ENCODE measurements around the gene BUB3.
A peak's percentile ranks its signal among the peaks of the same experiment; 100 is the strongest.

BUB3 gene, protein sequence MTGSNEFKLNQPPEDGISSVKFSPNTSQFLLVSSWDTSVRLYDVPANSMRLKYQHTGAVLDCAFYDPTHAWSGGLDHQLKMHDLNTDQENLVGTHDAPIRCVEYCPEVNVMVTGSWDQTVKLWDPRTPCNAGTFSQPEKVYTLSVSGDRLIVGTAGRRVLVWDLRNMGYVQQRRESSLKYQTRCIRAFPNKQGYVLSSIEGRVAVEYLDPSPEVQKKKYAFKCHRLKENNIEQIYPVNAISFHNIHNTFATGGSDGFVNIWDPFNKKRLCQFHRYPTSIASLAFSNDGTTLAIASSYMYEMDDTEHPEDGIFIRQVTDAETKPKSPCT

DNA sequence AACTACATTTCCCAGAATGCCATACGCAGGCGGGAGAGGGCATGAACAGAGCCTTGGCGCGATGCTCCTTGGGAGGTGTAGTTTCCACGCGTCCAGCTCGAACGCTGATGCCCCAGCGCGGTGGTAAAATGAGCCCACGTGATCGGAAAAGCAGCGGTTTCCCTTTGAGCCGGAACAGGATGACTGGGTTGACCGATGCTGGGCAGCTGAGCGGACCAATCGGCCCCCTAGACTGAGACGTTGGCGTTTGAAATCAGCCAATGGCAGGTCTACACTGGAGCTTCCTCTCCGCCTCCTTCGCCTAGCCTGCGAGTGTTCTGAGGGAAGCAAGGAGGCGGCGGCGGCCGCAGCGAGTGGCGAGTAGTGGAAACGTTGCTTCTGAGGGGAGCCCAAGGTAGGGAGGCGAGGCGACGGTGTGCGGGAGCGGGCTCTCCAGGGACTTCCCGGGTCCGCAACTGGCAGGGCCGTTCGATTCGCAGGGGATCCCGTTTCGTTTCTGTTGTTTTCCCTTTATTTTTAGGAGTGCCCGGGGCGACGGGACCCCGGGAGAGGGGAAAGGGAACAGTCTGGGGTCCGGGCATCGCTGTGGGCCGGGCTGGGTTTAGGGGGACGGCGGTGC lies at the start of gene BUB3:
Gene BUB3, plus strand, starts transcription at position 311 of the 619 bp plus-strand sequence. CDS start 516 bp downstream, outside the sequence.
- H3K4me3 ChIP-seq (ENCODE audit: low read depth in 1 of 2, low read length in 2 of 2) = peak within 1 kb of the TSS; percentile 83 to 88
- peaks cover 27% of the 10 kb centered on the region for H3K27me3 ChIP-seq (ENCODE audit: low read depth, low read length)
- peak within 1 kb of the TSS; percentile 85 for H3K27ac ChIP-seq (ENCODE audit: low read length)
- no peaks in the 10 kb centered on the region for H3K9me3 ChIP-seq (ENCODE audit: control insufficient read depth in 1 of 2, low read length in 2 of 2)
- H3K36me3 ChIP-seq (ENCODE audit: control insufficient read depth in 1 of 2, insufficient read depth in 2 of 2, low read length in 2 of 2) = peaks cover 10 to 25% of the 10 kb centered on the region in 2 donors
- H3K4me1 ChIP-seq (ENCODE audit: control insufficient read depth in 1 of 2, insufficient read depth in 2 of 2, low read length in 2 of 2) = peaks cover 17 to 42% of the 10 kb centered on the region in 2 donors

GRCh38 chr10:123109466-123109865 lies 44.7 kb upstream of the BUB3 start:
- H3K4me3 ChIP-seq (ENCODE audit: low read depth in 1 of 2, low read length in 2 of 2) = no peak overlapping the region
- no peaks in the 10 kb centered on the region for H3K9me3 ChIP-seq (ENCODE audit: control insufficient read depth in 1 of 2, low read length in 2 of 2)
- no peaks in the 10 kb centered on the region for H3K4me1 ChIP-seq (ENCODE audit: control insufficient read depth in 1 of 2, insufficient read depth in 2 of 2, low read length in 2 of 2)
- H3K36me3 ChIP-seq (ENCODE audit: control insufficient read depth in 1 of 2, insufficient read depth in 2 of 2, low read length in 2 of 2) = no peaks in the 10 kb centered on the region
- H3K27ac ChIP-seq (ENCODE audit: low read length) = no peak overlapping the region
- H3K27me3 ChIP-seq (ENCODE audit: low read depth, low read length) = no peaks in the 10 kb centered on the region

GRCh38 chr10:123117644-123118417 lies 36.4 kb upstream of the BUB3 start:
- no peak overlapping the region for H3K27ac ChIP-seq (ENCODE audit: low read length)
- no peaks in the 10 kb centered on the region for H3K9me3 ChIP-seq (ENCODE audit: control insufficient read depth in 1 of 2, low read length in 2 of 2)
- H3K4me1 ChIP-seq (ENCODE audit: control insufficient read depth in 1 of 2, insufficient read depth in 2 of 2, low read length in 2 of 2) = peaks cover 0 to 5% of the 10 kb centered on the region in 2 donors
- H3K4me3 ChIP-seq (ENCODE audit: low read depth in 1 of 2, low read length in 2 of 2) = no peak overlapping the region
- H3K27me3 ChIP-seq (ENCODE audit: low read depth, low read length) = peaks cover 21% of the 10 kb centered on the region
- no peaks in the 10 kb centered on the region for H3K36me3 ChIP-seq (ENCODE audit: control insufficient read depth in 1 of 2, insufficient read depth in 2 of 2, low read length in 2 of 2)

GRCh38 chr10:123119081-123119480 lies 35.1 kb upstream of the BUB3 start:
- no peaks in the 10 kb centered on the region for H3K9me3 ChIP-seq (ENCODE audit: control insufficient read depth in 1 of 2, low read length in 2 of 2)
- H3K27ac ChIP-seq (ENCODE audit: low read length) = no peak overlapping the region
- H3K27me3 ChIP-seq (ENCODE audit: low read depth, low read length) = peaks cover 21% of the 10 kb centered on the region
- no peaks in the 10 kb centered on the region for H3K36me3 ChIP-seq (ENCODE audit: control insufficient read depth in 1 of 2, insufficient read depth in 2 of 2, low read length in 2 of 2)
- H3K4me3 ChIP-seq (ENCODE audit: low read depth in 1 of 2, low read length in 2 of 2) = no peak overlapping the region
- peaks cover 0 to 5% of the 10 kb centered on the region in 2 donors for H3K4me1 ChIP-seq (ENCODE audit: control insufficient read depth in 1 of 2, insufficient read depth in 2 of 2, low read length in 2 of 2)

DNA sequence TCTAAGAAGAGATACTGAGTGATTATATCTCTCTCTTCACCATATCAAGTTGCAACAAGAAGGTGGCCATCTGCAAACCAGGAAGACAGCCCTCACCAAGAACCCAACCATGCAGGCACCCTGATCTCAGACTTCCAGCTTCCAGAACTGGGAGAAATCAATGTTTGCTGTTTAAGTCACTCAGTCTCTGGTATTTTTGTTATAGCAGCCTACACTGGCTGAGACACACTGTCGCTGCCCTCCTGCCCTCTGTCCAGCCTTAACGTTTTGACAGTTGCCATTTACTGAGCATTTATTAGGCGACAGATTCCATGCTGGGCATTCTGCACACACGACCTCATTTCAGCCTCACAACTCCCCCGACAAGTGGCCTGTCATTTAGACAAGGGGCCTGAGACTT lies 28.0 kb upstream of the BUB3 start:
- no peak overlapping the region for H3K4me3 ChIP-seq (ENCODE audit: low read depth in 1 of 2, low read length in 2 of 2)
- peaks cover 6 to 10% of the 10 kb centered on the region in 2 donors for H3K9me3 ChIP-seq (ENCODE audit: control insufficient read depth in 1 of 2, low read length in 2 of 2)
- no peak overlapping the region for H3K27ac ChIP-seq (ENCODE audit: low read length)
- peaks cover 18% of the 10 kb centered on the region for H3K27me3 ChIP-seq (ENCODE audit: low read depth, low read length)
- H3K36me3 ChIP-seq (ENCODE audit: control insufficient read depth in 1 of 2, insufficient read depth in 2 of 2, low read length in 2 of 2) = no peaks in the 10 kb centered on the region
- no peaks in the 10 kb centered on the region for H3K4me1 ChIP-seq (ENCODE audit: control insufficient read depth in 1 of 2, insufficient read depth in 2 of 2, low read length in 2 of 2)

GRCh38 chr10:123129618-123130271 lies 24.5 kb upstream of the BUB3 start:
- H3K4me1 ChIP-seq (ENCODE audit: control insufficient read depth in 1 of 2, insufficient read depth in 2 of 2, low read length in 2 of 2) = peaks cover 1 to 22% of the 10 kb centered on the region in 2 donors
- no peak overlapping the region for H3K27ac ChIP-seq (ENCODE audit: low read length)
- no peak overlapping the region for H3K4me3 ChIP-seq (ENCODE audit: low read depth in 1 of 2, low read length in 2 of 2)
- peaks cover 6 to 10% of the 10 kb centered on the region in 2 donors for H3K9me3 ChIP-seq (ENCODE audit: control insufficient read depth in 1 of 2, low read length in 2 of 2)
- peaks cover 52% of the 10 kb centered on the region for H3K27me3 ChIP-seq (ENCODE audit: low read depth, low read length)
- no peaks in the 10 kb centered on the region for H3K36me3 ChIP-seq (ENCODE audit: control insufficient read depth in 1 of 2, insufficient read depth in 2 of 2, low read length in 2 of 2)

DNA sequence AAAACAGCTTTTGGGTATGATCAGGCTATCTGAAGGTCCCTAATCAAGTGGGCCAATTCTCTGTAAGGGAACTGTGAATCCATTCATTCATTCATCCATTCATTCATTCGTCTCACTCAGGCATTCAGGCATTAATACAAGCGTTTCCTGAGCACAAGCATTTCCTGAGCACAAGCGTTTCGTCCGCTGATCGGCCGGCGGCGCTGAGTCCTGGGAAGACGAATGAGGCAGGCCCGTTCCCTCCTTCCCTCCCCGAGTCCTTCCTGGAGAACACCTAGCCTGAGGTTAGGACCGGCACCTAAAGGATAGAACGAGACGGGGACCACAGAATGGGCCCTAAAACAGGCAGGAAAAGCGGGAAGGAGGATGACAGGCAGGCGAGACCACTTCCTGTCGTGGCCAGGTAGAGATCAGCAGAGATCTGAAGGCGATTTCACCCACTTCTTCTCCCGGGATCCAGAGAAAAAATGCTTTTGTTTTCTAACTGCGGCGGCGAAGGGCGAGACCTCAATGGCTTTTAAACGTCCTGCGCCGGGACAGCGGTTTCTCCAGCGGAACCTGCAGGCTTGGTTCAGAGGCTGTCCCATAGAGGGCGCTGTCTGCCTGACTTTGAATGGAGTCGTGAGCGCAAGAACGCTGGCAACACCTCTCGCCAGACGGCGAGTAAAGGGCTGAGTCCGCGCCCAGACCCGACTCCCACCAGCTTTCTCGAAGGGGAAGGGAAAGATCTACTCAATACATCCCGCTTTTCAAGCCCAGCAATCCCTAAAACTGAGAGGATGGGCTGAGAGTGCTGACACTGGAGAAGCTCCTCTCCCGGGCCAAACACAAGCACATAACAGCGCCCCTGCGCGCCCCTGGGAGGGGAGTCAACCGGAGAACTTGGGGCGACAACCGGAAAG lies 21.4 kb upstream of the BUB3 start:
- peaks cover 3 to 52% of the 10 kb centered on the region in 2 donors for H3K4me1 ChIP-seq (ENCODE audit: control insufficient read depth in 1 of 2, insufficient read depth in 2 of 2, low read length in 2 of 2)
- no peaks in the 10 kb centered on the region for H3K36me3 ChIP-seq (ENCODE audit: control insufficient read depth in 1 of 2, insufficient read depth in 2 of 2, low read length in 2 of 2)
- peaks cover 6 to 10% of the 10 kb centered on the region in 2 donors for H3K9me3 ChIP-seq (ENCODE audit: control insufficient read depth in 1 of 2, low read length in 2 of 2)
- H3K4me3 ChIP-seq (ENCODE audit: low read depth in 1 of 2, low read length in 2 of 2) = peak overlapping the region; percentile 37 to 41
- H3K27ac ChIP-seq (ENCODE audit: low read length) = no peak overlapping the region
- H3K27me3 ChIP-seq (ENCODE audit: low read depth, low read length) = peaks cover 68% of the 10 kb centered on the region

DNA sequence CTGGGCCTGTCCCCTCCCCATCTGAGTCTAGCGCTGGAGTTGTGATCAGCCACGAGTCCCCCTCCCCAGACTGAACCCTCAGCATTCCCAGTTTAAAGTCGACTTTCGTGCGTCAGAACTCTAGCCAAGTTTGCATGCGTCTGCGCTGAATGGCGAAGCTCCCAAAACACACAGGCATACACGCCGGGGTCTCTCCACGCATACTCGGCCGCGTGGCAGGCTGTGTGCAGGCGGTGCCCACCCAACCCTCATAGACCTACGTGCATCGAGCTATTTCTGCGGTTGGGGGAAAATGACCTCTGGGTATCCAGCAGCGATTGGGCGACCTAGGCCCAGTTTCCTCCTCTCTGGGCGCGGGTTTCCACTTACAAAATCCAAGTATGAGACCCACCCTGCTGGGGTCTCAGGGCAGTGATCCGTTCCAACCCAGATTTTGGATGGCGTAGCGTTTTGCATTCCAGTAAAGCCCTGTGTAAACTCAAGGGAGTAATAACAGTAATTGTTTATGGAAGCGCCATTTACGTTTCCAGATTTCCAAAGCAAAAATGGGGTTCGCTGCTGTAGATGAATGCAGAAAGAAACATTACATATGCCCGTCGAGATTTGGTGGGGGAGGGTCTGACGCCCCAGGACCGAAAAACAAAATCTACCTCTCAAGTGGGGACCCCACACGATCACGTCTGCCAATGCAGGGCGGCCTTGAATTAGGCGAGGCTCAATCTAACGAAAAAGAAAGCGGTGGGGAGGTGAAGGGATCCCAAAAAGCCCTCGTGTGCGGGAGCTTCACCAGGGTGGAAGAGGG lies 20.5 kb upstream of the BUB3 start:
- Histone ChIP-seq H3K27ac (ENCODE audit: low read length) (no peak overlapping the region), H3K36me3 (ENCODE audit: control insufficient read depth in 1 of 2, insufficient read depth in 2 of 2, low read length in 2 of 2) (no peaks in the 10 kb centered on the region), H3K4me1 (ENCODE audit: control insufficient read depth in 1 of 2, insufficient read depth in 2 of 2, low read length in 2 of 2) (peaks cover 3 to 53% of the 10 kb centered on the region in 2 donors), H3K4me3 (ENCODE audit: low read depth in 1 of 2, low read length in 2 of 2) (peak overlapping the region; percentile 37 to 41), H3K27me3 (ENCODE audit: low read depth, low read length) (peaks cover 76% of the 10 kb centered on the region), H3K9me3 (ENCODE audit: control insufficient read depth in 1 of 2, low read length in 2 of 2) (peaks cover 0 to 1% of the 10 kb centered on the region in 2 donors)

DNA sequence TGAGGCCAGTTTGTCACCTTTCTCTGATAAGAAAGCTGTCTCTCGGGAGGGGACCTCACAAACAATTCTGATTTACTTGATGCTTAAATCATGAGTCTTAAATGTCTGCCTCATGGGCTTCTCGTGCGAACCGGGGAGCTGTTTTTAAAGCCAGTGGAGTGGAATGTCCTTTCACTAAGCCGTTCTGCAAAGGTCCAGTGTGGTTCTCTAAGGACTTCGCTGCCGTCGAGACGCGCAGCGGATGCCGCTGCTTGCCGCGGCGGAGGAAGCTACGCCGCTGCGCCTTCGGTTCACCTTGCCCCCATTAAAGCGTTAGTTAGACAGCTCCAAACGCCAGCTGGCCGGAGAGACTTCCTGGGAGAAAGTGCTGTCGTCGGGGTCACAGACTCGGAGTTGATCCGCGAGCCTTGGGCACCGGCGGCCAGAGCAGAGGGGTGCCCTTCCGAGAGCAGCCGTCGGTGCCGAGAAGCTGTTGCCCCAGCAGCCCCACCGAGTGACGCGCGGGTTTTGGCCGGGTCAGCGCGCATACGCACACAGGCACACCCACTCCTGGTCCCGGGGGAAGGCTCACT lies 19.8 kb upstream of the BUB3 start:
- H3K4me3 ChIP-seq (ENCODE audit: low read depth in 1 of 2, low read length in 2 of 2) = no peak overlapping the region
- H3K36me3 ChIP-seq (ENCODE audit: control insufficient read depth in 1 of 2, insufficient read depth in 2 of 2, low read length in 2 of 2) = no peaks in the 10 kb centered on the region
- H3K9me3 ChIP-seq (ENCODE audit: control insufficient read depth in 1 of 2, low read length in 2 of 2) = no peaks in the 10 kb centered on the region
- peaks cover 4 to 54% of the 10 kb centered on the region in 2 donors for H3K4me1 ChIP-seq (ENCODE audit: control insufficient read depth in 1 of 2, insufficient read depth in 2 of 2, low read length in 2 of 2)
- H3K27me3 ChIP-seq (ENCODE audit: low read depth, low read length) = peaks cover 81% of the 10 kb centered on the region
- H3K27ac ChIP-seq (ENCODE audit: low read length) = no peak overlapping the region

All from muscle layer of duodenum (tissue), 2 donors.